ENCODE data around the gene PIP4K2C.
A peak's percentile ranks its signal among the peaks of the same experiment; 100 is the strongest.

The PIP4K2C gene

DNA sequence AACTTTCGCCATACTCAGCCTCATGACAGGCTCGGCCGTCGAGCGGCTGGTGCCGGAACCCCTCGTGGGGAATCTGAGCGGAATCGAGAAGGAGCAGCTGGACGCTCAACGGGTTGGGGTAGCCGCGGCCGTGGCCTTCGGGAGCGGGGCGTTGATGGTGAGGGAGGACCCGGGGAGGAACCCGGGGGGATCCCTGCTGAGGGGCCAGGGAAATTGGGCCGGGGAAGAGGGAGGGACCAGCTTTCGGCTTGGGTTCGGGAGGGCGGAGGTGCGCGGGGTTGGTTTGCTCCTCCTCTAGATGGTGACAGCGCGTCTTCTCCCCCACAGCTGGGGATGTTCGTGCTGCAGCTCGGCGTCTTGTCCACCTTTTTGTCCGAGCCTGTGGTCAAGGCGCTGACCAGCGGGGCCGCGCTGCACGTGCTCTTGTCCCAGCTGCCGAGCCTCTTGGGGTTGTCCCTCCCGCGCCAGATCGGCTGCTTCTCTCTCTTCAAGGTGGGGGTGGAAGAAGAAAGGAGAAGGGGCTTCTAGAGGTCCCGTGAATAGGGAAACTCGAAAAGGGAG is 30.0 kb downstream of the PIP4K2C start:
- no peak for DNase-seq (ENCODE audit: low read depth in 3 of 3, low spot score in 1 of 3)

DNA sequence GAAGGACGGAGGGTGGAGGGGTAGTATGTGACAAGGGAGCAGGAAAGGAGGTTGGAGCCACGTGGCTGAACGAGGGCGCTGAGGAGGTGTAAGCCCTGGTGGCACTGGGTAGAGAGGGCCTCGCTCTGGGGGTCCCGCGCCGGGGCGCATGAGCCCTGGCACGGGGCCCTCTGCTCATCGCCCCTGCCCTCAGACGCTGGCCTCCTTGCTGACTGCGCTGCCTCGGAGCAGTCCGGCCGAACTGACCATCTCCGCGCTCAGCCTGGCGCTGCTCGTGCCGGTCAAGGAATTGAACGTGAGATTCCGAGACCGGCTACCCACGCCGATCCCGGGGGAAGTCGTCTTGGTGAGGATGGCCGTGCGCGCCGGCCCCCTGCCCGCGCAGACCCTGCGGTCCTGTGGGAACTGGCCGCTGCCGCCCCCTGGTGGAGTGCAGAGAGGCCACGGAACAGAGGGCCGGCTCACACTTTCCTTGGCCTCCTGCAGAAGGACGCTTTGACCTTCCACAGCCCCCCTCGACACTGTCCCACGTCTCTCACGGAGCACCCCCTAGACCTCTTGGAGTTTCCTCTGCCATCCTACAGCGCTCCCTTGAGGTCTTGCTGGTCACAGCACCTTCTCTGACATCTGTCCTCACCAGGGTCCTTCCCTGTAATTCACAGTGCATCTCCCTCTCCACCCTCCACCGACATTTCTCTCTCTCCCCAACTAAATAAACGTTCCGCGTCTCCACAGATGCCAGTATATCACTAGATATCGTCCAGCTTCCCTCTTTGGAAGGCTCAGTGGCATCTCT is 30.7 kb downstream of the PIP4K2C start:
- peak in 1 of 3 donors; percentile 51 for DNase-seq (ENCODE audit: low read depth in 3 of 3, low spot score in 1 of 3)

GRCh38 chr12:57622293-57623245 is 31.6 kb downstream of the PIP4K2C start:
- no peak for DNase-seq (ENCODE audit: low read depth in 3 of 3, low spot score in 1 of 3)

DNA sequence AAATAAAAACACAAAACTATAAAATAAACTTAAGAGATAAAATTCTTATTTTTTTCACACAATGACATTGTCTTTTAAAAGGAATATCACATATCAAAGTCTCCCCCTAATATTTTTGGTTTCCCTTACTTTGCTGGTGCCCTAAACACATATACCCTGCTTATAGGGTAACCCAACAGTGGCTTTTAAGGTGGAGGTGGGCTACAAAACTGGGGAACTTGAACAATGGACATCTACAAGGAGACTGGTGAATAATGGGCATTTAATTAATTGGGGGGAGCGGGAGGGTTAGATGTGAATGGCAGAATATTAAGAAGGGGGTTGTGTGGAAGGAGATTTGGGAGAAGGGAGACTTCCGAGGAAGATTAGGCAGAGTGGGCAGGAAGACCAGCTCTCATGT is 32.4 kb downstream of the PIP4K2C start:
- DNase-seq (ENCODE audit: low read depth in 3 of 3, low spot score in 1 of 3): no peak

GRCh38 chr12:57623811-57624390 is 32.9 kb downstream of the PIP4K2C start:
- no peak for DNase-seq (ENCODE audit: low read depth in 3 of 3, low spot score in 1 of 3)

GRCh38 chr12:57624441-57625220 is 33.6 kb downstream of the PIP4K2C start:
- DNase-seq (ENCODE audit: low read depth in 3 of 3, low spot score in 1 of 3): no peak

DNA sequence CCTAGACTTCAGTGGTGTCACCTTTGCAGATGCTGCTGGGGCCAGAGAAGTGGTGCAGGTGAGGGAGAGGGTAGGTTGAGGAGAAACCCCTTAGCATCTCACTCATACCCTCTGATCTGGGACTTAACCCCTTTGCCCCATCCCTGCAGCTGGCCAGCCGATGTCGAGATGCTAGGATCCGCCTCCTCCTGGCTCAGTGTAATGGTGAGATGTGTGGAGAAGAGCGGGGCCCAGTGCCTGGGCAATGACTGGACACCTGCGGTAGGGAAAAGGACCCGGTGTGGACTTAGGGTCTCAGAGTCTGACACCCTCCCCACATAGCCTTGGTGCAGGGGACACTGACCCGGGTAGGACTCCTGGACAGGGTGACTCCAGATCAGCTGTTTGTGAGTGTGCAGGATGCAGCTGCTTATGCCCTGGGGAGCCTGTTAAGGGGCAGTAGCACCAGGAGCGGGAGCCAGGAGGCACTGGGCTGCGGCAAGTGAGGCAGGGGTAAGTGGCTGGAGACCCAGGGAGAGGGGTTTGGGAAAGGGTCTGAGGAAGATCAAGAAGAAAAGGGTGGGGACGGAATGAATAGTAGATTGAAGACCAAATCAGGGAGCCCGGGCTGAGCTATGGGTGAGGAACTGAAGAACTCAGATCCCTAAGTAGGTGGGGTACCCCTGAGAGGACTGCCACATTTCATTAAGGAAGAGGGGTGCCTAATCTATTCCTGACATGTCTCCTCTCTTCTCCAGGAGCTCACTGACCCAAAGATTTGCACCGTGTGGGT is 34.5 kb downstream of the PIP4K2C start:
- no peak for DNase-seq (ENCODE audit: low read depth in 3 of 3, low spot score in 1 of 3)

GRCh38 chr12:57626111-57626920 is 35.3 kb downstream of the PIP4K2C start:
- no peak for DNase-seq (ENCODE audit: low read depth in 3 of 3, low spot score in 1 of 3)

DNA sequence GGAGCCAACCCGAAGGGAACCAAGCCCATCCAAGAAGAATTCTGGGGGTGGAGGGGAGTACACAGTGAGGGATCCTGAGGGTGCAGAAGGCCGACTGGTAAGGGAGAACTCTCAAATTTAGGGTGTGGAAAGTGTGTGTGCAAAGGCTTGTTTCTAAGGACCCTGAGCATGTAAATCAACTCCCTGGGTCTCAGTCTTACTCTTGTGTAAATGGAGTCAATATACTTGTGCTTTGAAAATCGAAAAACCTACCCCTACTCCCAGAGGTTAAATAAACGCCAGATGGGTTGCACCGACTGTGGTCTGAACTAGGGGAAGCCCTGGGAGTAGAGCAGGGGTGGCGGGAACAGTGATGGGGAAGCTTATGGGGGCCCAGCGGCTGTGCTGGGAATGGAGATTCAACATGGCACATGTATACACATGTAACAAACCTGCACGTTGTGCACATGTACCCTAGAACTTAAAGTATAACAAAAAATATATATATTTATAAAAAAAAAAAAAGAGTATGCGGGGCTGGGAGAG is 36.0 kb downstream of the PIP4K2C start:
- no peak for DNase-seq (ENCODE audit: low read depth in 3 of 3, low spot score in 1 of 3)

DNA sequence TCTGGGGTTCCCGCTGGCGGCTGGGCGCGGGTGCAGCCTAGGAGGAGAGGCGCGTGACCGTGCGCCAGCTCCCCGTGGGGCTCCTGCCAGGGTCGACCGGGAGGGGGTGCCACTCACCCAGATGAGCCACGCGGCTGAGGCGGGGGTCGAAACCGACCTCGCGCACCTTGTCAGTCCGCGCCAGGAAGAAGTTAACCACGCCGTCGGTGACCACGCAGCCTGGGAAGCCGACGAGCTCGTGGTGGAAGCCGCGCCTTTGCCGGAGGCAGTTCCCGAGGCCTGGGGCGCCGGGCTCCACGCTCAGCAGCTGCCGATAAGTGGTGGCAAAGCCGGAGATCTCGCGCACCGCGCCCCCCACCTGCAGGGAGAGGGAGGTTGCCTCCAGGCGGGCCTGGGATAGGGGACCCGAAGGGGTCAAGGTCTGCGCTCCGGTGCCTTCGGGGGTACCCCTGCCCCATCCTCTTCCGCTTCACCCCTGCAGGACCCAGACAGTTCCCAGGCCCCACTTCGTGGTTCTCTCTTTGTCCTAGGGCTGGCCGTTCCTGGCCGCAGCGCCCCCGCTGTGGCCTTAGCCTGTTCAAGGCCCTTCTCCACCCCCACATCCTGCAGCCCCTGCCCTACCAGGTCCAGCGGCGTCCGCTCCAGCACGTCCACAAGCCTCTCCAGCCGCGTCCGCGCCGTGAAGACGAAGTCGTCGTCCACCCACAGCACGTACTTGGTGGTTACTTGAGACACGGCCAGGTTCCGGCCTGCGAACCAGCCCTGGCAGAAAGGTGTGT is 36.7 kb downstream of the PIP4K2C start:
- no peak for DNase-seq (ENCODE audit: low read depth in 3 of 3, low spot score in 1 of 3)

DNA sequence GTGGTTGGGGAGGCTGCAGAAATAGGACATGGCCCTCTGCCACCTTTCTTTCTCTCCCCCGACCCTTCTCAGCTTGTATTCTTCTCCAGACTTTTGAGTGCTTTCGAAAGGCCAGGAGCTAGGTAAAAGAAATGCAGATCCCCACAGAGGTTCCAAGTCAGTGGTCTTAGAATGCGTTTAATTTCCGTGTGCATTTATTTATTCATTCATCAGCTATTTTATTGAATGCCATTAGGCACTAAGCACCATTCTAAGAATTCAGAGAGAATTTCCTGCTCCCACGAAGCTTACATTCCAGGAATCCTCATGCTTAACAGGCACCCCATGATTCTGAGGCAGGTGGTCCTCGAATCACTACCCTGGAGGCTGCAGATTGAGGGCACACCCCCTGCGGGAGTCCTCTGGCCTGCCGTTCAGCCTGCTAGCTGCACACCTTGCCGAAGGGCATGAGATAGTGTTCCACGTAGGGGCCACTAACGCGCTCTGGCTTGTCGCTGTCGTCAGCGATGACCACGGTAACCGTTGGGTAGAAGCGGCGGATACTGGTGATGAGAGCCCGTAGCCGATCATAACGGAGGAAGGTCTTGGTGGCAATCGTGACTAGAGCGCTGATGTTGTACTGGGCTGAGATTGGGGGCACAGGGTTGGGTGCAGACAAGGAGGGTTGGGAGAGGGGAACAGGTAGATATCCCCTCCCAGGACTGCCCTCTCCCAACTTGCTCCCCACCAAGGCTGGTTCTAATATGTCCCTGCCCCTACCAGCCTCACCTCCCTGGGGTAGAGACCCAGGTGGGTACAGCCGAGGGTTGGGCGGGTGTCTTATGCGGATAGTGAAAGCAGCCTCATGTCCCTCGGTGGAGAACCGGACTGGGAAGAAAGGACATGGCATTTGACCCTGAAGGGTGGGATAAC is 37.5 kb downstream of the PIP4K2C start:
- no peak for DNase-seq (ENCODE audit: low read depth in 3 of 3, low spot score in 1 of 3)

DNA sequence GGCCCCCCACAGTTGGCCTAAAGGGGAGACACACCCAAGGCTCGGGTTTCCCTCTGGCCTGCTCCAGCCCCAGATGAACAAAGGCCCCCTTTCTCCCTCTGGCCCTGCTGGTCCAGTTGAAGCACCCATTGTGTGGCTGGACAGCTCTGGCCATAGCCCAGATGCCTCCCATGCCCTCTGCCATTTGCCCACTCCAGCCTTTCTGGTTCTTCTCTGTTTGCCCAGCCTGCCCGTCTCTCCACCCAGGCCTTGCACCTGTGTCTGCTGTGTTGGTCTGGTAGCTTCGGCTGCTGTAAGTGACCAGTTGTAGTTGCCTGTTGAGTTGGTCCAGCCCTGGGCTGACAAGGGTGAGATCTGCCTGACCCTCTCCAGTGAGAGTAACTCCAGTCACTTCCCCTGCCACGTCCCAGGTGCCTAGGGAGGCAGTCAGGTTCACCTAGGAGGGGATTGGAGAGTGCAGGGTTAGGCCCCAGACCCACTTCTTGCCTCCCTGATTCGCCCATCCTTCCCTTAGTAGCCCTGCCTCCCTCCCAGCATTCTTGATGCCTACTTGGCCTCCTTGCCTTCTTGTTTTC is 39.0 kb downstream of the PIP4K2C start:
- DNase-seq (ENCODE audit: low read depth in 3 of 3, low spot score in 1 of 3): no peak

DNA sequence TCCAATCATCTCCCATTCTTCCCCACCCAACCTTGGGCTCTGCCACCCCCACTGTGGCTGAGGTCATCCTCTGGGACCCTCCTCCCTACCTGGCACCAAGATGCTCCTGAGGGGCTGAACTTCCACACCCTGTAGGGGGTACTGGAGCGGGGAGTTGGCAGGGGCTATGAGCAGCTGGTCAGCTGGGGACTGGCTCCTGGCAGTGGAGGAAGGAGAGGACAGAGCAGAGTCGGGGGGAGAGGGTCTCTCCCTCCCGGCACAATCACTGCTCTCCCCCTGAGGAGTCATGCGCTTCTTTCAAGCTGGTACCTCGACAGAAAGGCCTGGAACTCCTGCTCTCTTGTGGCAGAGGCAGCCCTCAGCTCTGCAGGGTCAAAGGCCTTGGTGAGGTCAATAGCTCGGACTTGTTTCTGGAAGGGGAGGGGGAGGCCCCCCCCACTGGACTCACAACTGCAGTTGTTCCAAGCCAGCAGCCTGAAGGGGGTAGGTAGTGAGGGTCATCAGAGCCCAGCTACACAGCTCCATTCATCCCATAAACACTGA is 40.0 kb downstream of the PIP4K2C start:
- no peak for DNase-seq (ENCODE audit: low read depth in 3 of 3, low spot score in 1 of 3)

GRCh38 chr12:57631566-57632072 is 40.6 kb downstream of the PIP4K2C start:
- DNase-seq (ENCODE audit: low read depth in 3 of 3, low spot score in 1 of 3): no peak

DNA sequence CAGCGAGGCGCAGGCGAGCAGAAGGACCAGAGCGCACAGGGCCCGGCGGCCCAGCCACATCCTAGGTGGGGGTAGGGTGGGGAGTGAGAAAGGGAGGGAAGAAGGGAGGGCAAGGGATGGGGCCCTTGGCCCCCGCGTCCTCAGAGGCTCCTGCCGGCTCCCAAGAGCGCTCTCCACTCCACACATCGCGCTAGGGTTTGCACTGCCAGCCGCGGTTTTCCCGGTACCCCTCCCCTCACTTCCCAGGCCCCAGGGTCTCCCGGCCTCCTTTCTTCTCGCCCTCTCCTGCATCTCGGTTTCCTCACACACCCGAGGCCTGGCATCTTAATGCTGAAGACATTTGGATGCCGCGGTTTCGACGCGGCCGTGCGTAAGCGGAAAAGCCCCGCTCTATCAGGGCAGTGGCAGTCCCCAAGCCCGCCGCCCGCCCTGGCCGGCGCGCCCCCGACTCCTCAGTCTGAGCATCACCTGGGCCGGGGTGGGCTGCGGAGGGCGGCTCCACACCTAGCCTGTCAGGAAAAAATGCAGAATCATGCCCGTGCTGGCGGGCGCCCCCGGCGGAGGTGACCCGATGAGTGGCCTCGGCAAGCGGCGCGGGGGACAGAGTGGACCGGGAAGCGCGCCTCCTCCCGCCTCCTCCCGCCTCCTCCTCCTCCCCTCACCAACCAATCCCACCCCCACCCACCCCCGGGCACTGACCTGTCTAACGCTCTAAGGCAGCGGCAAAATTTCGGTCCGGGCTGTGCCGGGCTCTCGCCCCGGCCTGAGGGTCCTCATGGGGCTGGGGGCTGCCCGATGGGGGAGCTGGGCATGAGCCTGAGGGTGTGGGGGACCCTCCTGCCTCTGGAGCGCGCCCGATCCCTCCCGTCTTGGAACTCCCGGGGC is 41.3 kb downstream of the PIP4K2C start:
- no peak for DNase-seq (ENCODE audit: low read depth in 3 of 3, low spot score in 1 of 3)

Measured in stimulated activated CD4-positive, alpha-beta T cell treated with anti-CD3 and anti-CD28 coated beads, TNF-alpha, amount 100 ng/mL, for 1 hour (primary cell).